ENCODE measurements around the gene SPOP.
"Not testable (repeated sequence)": the region's sequence is repeated elsewhere in the genome, so short reads cannot be mapped to it uniquely, and the experiment has no call there.

Gene SPOP

DNA sequence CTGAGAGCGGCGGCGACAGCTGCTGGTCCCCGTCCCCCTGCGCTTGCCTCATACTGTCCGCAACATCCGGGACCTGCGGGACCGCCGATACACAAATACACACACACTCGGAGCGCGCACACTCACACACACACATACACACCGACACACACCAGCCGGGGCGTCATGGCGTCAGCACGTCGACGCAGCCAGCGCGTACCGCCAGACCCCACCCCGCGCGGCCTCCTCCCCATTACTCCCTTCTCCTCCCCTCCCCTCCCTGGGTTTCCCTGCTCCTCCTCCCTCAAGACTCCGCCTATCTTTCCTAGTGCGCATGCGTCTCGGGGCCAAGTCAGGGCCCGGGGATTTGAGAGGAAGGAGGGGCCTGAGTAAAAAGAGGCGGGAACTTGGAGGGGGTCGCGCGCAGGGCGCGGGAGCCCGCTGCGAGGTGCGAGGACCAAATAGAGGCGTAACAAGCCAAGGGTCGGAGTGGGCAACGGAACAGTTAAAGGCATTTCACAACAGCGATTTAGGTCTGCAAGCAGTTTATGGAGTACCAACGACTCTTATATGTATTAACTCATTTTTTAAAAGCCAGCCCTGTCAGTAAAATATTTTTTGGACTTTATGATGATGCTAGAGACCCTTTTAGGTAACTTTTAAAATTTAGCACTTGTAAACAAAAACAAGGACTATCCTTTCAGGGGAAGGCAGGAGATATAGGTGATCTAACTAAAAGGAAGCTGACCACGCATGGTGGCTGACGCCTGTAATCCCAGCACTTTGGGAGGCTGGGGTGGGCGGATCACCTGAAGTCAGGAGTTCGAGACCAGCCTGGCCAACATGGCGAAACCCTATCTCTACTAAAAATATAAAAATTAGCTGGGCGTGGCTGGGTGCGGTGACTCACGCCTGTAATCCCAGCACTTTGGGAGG is at the start of gene SPOP:
Gene SPOP (minus strand): TSS at position 165 of the 915 bp plus-strand sequence. CDS start 55,287 bp downstream, outside the sequence.
- peak; percentile 100 for DNase-seq (ENCODE audit: low read depth, low spot score)

DNA sequence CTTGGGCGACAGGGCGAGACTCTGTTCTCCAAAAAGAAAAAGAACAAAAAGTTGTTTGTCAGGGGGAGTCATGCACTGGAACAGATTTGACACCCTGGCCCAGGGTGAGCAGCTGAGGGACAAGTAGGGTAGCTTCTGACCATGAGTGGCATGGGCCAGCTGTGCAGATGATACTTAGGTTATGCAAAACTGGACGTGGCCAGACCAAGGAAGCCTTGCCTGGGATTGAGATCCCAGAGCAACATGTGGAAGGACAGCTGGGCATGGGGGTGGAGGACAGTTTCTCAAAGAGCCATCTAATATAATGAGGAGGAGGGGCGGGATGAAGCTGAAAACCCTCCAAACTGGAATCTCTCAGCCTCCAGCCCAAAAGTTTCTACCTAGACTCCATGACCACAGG is 49.5 kb upstream of the SPOP start:
- DNase-seq (ENCODE audit: low read depth, low spot score) = no peak

DNA sequence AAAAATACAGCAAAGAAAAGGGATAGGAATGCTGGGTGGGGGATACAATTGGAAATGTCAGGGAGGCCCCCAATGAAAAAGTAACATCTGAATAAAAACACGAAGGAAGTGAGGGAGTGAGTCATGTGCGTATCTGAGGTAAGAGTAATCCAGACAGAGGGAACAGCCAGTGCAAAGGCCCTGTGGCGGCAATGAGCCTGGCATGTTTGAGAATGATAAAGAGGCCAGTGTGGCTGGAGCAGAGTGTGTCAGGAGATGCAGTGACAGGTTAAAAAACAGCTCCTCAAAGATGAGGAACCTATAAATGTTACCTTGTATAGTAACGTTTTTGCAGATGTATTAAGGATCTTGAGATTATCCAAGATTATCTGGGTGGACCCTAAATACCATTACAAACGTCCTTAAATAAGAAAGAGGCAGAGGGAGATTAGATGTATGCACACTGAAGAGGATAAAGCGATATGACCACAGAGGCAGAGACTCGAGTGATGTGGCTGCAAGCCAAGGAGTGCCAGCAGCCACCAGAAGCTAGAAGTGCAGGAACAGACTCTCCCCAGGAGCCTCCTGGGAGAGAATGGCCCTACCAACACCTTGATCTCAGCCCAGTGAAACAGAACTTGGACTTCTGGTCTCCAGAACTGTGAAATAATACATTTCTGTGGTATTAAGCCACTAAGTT is 47.7 kb upstream of the SPOP start:
- no peak for DNase-seq (ENCODE audit: low read depth, low spot score)

DNA sequence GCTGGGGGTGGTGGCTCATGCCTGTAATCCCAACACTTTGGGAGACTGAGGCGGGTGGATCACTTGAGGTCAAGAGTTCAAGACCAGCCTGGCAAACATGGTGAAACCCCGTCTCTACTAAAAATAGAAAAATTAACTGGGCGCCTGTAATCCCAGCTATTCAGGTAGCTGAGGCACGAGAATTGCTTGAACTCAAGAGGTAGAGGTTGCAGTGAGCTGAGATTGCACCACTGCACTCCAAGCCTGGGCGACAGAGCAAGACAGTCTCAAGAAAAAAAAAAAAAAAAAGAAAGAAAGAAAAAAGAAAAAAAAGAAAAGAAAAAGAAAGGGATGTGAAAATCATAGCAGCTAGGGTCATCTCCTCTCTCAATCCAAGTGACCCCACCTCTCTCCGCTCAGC is 46.7 kb upstream of the SPOP start:
- not testable (repeated sequence) for DNase-seq (ENCODE audit: low read depth, low spot score)

DNA sequence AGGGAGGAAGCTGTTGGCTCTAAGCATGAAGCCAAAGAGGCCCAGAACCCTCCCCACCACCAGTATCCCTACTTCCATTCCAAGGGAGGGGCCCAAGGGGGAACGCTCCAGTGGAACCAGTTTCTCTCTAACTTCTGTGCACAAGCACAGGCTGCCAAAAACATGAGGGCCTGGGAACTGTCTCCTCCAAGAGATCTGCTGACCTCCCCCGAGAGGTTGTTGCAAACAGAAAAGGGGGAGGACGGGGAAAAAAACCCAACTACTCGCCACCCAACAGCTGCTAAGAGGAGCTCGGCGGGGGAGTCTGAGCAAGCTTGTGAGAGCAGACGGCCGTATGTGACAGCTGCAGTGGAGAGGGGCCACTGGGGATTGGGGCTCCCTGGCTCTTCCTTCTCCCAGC is 45.5 kb upstream of the SPOP start:
- DNase-seq (ENCODE audit: low read depth, low spot score) = no peak

DNA sequence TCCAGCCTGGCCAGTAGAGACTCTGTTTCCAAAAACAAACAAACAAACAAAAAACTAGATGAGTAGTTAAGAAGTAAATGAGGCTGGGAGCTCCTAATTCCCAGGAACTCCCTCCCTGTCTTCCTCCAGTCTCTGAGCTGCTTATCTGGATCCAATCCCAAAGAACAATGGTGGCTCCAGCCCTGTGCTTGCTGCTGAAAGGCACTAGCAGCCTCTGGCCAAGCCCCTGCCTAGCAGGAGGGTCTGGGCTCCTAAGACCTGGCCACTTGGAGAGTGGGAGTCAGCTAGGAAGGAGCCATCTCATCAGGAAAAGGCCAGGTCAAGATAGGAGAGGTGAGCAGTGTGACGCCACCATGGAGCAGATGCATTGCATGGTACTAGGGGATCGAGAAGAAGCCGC is 44.2 kb upstream of the SPOP start:
- no peak for DNase-seq (ENCODE audit: low read depth, low spot score)

DNA sequence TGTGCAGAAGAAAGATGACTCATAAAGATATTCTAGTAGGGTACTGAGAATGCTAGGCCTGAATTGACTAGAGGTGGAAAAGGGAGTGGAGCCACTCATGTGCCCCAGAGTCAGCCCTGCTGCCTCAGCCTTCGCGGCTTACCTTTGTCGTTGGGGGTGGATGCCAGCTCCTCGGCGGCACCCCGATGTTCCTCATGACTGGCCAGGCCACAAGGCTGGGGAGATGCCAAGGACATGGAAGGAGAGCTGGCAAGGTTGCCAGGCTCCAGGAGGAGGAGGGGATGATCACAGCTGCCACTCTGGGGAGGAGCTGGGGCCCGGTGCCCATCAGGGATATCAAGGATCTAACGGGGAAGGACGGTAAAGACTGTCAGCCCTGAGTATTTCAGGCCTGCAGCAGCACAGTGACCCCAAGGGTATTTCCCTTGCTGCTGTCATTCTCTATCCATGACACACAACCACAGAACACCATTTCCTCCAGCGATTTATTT is 39.5 kb upstream of the SPOP start:
- no peak for DNase-seq (ENCODE audit: low read depth, low spot score)

DNA sequence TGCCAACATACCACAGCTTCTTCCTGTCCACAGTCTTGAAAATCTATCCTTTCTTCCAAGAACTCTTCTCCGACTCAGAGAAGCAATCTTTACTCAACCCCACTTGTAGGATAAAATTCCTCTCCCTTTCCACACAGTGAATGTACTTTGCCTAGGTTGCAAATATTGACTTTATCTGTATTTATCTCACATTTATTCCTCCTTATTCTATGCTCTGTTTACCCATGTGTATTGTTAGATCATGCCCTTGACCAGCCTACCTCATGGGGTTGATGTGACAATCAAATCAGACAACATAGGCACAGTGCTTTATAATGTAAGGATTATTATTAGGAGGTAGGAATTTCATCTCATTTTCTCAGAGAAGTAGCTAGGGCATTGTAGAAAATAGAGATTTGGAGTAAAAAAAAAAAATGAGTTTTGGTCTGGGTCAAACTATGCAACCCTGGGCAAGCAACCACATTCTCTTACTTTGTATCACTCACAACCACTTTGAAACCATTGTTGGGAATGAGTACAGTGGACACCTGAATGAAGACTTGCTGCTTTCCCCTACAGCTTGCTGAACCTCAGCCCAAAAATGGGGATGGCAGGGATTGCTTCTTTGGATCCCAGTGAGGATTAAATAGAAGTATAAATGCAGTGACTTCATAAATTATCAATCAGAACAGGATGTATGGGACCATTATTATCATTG is 38.9 kb upstream of the SPOP start:
- DNase-seq (ENCODE audit: low read depth, low spot score) = no peak

DNA sequence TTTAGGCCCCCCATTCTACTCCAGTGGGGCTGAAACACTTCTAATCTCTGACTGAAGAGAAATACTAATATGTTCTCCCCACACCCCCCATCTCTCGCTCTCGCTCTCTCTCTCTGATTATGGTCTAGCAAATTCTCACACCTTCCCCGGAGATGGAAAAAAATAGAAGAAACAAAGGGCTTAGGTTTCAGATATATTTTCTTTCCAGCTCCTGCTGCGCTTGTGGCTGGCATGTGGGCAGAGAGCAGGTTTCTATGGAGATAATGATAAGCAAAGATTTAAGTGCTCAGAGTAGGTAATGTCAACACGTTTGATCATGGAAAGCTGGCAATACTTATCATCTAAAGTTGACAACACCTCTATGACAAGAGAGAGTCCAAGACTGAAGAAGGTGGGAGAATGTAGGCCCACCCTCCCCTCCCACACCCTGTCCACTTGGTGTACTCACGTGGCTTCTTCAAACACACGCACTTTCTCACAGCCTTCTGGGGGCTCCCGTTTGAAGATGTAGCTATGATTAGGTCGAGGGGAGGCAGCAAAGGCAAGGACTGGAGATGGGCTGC is 37.9 kb upstream of the SPOP start:
- DNase-seq (ENCODE audit: low read depth, low spot score) = no peak

DNA sequence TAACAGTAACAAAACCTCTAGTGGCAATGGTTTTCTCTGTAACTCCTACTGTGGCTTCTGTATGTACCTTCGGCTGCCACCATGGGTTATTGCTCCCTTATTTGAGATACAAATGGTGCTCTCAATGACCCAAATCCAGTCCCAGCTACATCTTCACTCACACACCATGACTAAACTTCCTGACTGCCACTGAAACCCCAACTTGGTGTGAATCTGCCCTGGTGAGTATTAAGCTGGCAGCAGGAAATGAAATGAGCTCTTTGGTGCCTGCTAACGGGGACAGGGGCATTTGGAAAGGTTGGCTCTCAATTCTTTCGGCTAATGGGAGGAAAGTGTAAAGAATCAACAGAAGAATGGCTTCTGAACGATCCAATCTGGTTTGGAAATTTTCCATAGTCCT is 37.3 kb upstream of the SPOP start:
- no peak for DNase-seq (ENCODE audit: low read depth, low spot score)

DNA sequence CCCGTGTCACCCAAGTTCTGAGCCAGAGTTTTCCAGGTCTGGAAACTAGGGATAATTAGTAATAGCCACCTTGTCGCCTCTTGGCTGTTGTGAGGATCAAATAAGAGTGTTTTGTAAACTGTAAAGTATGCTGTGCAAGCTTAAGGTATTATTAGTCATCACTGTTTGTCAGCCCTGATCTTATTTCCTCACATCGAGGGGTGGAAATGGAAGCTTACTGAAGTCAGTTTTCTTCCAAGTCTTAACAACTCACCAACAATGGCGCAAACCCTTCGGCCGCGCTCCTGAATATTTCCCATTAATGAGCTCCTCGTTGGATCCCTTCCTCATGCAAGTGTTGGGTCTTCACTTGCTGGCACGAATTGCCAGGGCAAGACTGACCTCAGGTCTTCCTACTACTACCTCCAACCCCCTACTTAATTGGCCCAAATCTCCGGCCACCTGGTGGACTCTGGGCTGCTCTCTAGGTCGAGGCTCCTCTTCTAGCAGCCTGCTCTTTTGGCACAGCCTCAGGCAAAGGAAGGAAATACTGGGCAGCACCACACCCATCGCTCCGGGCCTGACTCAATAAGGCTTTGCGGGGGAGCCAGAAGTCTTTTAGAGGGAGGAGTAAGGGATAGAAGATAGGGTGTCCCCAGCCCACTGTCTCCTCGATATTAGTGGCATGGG is 30.8 kb upstream of the SPOP start:
- peak; percentile 51 for DNase-seq (ENCODE audit: low read depth, low spot score)

DNA sequence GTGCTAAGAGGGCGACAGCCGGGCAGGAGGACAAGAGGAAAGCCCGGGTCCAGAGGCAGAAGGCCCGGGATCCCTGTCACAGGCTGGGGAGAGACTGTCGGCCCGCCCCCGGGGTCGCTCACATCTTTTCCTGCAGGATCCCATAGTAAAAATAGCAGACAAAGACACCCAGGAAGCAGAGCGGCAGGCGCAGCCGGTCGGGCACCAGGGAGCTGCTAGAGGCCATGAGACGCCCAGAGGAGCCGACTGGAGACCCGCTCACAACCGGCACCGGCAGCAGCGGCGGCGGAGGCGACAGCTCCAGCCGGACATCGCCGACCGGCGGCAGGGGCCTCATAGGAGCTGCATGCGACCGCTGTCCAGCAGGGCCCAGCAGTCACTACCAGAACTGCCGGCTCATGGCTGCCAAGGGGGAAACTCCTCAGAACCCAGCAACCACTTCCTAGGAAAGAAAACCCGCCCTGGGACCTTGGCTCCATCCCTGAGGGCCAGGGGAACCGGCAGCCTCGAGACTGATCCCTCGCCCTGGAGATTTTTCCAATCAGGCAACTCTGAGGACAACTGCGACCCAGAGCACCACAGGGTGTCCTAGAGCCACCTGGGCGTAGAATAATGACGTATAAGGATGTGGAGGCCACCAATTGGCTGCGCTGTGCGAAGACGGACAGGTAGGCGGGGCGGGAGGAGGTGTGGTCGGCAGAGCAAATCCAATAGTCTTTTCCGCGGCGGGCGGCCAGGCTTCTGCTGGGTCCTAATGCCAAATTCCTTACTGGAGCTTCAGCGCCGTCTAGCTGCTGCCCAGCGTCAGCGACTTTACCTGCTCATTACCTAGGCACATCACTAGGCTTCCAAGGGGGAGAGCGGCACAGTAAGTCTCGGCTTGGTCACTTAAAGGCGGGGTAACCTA is 30.0 kb upstream of the SPOP start, which contains the start of gene SLC35B1:
Gene SLC35B1 (minus strand): TSS at position 357 of the 907 bp plus-strand sequence. CDS start 131 bp downstream, at position 226.
- peak; percentile 100 for DNase-seq (ENCODE audit: low read depth, low spot score)

DNA sequence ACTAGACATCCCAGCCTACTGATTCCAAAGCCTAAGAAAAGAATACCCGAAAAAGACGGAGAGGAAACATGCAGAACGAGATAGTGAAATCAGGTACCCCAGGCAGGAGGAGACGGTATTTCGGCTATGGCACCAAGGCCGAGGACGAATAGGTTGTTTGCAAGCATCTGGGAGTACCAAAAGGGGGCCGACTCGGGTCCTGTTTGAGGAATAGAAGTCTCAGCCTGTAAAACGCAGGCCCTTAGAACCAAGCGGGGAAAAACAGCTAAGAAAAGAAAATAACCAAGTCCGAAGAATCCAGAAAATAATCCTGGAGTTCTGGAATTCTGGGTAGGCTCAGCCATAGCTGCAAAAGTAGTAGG is 29.3 kb upstream of the SPOP start:
- DNase-seq (ENCODE audit: low read depth, low spot score) = peak; percentile 17

DNA sequence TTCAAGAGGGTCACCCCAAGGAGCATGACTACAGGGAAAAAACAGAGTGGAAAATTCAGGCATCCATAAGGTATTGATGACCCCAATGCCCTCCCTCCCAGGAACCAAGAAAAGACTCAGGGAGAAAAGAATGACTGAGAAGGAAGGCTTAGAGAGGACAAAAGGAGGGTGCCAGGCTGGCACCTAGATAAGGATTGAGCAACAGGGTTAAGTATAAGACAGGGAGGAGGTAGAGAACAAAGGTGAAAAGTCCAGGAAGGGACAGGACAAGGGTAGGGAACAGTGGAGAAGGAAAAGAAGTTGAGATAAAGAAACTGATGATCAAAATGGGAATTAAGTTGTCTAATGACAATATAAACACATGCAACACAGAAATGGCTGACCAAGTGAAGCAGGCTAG is 27.4 kb upstream of the SPOP start:
- no peak for DNase-seq (ENCODE audit: low read depth, low spot score)

DNA sequence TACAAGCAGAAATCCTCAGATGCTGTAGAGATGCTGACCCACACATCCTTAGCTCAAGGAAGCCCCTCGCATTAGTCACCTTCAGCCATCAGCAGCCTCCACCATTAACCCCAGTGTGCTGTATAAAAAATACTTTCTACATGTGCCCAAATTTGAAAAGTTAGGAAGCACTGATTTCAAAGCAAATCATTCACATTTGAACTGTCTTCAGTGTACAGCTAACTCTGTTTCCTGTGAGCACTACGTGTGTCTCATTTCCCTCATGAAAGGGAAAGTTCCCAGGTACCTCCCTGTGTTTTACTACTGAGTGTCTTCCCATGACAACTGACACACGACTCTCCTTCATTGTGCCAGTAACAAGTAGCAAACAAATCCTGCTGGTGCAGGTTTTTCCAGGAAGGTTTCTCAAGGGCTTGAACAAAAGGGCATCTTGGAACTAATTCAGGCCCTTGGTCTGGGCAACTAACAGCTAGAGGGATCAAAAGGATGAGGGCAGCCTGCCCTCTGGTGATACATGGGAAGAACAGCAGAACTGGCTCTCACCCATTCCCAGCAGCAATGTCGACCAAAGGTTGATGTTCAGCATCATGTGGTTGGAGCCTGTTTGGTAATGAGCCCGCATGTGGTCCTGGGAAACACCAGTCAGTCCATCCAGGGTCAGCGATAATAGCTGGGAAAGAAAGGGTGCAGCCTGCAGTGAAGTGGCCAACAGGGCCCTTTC is 25.8 kb upstream of the SPOP start:
- peak; percentile 64 for DNase-seq (ENCODE audit: low read depth, low spot score)

DNA sequence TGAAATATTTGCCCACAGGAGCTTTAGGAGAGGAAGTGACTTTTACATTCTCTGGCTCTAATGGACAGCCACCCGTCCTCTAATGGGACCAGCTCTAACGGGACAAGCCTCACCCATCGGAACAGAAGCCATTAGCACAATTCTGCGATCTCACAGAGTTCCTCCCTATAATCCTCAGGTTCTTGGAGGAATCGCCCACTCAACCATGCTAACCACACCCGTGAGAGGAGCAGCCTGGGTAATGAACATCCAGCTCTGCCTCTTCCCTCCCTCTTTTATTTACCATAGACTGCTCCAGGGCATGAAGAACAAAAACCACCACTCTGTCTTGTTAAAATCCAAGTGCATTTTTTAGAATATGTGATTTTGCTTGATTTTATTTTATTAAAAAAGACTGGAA is 23.1 kb upstream of the SPOP start:
- no peak for DNase-seq (ENCODE audit: low read depth, low spot score)

DNA sequence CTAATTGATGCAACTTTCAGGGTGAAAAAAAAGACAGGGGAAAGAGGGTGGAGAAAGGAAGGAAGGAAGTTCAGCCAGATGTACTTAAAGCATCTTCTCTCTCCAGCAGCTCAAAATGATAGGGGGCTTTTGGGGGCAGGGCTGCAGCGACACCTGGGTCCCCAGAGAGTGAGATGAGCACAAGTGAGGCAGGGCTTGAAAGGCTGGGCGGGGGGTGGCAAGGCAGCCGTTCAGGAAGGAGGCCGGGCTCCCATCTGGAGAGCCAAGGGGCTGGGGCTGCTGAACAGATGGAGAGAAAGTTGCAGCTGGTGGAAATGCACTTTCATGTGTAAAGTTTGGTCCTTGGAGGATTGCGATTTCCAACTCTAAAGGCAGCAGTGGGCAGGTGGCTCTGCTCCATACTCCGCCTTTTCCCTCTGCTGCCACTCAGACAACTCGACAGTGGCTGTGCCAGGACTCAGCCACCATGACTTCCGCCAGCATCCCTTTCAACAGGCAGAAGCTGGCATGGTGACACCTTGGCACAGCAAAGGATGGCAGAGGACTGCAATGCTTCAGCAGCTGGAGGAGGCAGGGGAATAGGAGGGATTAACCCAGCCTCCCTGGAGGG is 22.2 kb upstream of the SPOP start:
- DNase-seq (ENCODE audit: low read depth, low spot score) = no peak

DNA sequence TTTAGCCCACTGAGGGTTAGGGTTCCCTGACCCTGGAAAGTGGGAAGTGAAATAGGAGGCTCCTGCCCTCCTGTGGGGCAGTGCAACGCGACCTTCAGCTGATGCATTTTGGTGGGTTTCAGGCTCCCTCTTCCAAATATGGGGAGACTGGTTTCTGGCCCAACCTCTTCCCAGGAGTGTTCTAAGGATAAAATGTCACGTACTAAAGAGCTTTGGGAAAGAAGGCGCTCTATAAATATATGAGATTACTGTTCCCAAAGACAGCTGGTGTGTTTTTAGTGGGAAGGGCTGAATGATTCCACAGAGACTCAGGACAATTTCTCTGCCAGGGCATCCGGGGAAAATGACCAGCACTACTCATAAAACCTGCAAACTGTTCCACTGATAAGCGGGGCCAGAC is 20.1 kb upstream of the SPOP start:
- no peak for DNase-seq (ENCODE audit: low read depth, low spot score)

DNA sequence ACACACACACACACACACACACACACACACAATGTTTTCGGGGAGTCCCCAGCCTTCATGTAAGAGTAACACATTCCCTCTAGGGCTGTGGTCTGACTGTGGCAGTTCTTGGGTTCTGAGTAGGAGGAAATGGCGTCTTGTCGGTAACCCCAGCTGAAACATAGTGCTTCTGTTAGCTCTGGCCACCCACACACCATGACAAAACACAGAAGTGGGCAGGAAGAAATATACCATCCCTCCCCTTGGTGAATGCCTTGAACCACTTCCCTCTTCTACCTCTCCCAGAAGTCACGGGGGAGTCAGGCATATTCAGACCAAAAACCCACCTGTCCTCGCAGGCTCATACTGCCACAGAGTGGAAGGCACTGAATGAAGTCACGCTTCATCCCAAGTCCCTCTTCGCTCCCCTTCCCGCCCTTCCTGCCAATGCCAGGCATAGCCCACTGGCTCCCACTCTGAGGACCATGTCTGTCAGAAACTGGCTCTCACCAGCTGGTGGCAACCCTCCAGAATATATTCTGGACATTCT is 18.4 kb upstream of the SPOP start:
- DNase-seq (ENCODE audit: low read depth, low spot score) = no peak

Data from ELF-1 (cell line).